A549 (cell line): ENCODE measurements around the gene NRXN3.

Experiments used
- CTCF ChIP-seq: fragments of >200 bp; sonication (Bioruptor Twin); formaldehyde crosslinking; IDR thresholded peaks from 3 replicates; pipeline ENCODE4 v1.5.1; 2016
- EHMT2 ChIP-seq: fragments of 200-600 bp; sonication (generic); IDR thresholded peaks from 2 replicates; pipeline ENCODE4 v1.6.1; 2016; ENCODE audit warnings: antibody characterized with exemption, low read depth, mild to moderate bottlenecking, moderate library complexity
- FOXS1 ChIP-seq: fragments of 250-450 bp; sonication (Bioruptor Pico); IDR thresholded peaks from 2 replicates; pipeline ENCODE4 v1.5.0; 2020; ENCODE audit warnings: mild to moderate bottlenecking, moderate library complexity
- HMGXB4 ChIP-seq: fragments of 250-450 bp; sonication (Bioruptor Pico); IDR thresholded peaks from 2 replicates; pipeline ENCODE4 v1.5.0; 2021; ENCODE audit warnings: mild to moderate bottlenecking, moderate library complexity, borderline replicate concordance
- HOXA7 ChIP-seq: fragments of 250-450 bp; sonication (Bioruptor Pico); IDR thresholded peaks from 2 replicates; pipeline ENCODE4 v1.5.0; 2020; ENCODE audit warnings: mild to moderate bottlenecking, moderate library complexity
- MAZ ChIP-seq: fragments of 150-350 bp; IDR thresholded peaks from 2 replicates; pipeline ENCODE4 v1.6.1; 2014; ENCODE audit warnings: antibody characterized with exemption, low read depth, low read length, borderline replicate concordance
- MYC ChIP-seq: IDR thresholded peaks from 2 replicates; pipeline ENCODE4 v1.6.1; 2012; ENCODE audit warnings: mild to moderate bottlenecking, inconsistent platforms, low read length, improper control_type of control experiment, borderline replicate concordance
- POLR2A ChIP-seq: IDR thresholded peaks from 2 replicates; pipeline ENCODE4 v1.6.1; 2012; ENCODE audit warnings: mild to moderate bottlenecking, low read length
- REST ChIP-seq: fragments of 200-600 bp; sonication (generic); IDR thresholded peaks from 2 replicates; pipeline ENCODE4 v1.6.1; 2016; ENCODE audit warnings: antibody characterized with exemption, mild to moderate bottlenecking, moderate library complexity

GRCh38 chr14:78992867-78993266 lies 822.7 kb downstream of the NRXN3 start:
- TF ChIP-seq CTCF (no peak), POLR2A (no peak), REST (no peak), MYC (no peak), MAZ (no peak), HOXA7 (CRISPR knock-in tag) (no peak), HMGXB4 (CRISPR knock-in tag) (no peak), FOXS1 (CRISPR knock-in tag) (no peak), EHMT2 (no peak)
